DND-41 (cell line): ENCODE results near the gene ZFP14.

ENCODE experiments used
- ATAC-seq: fragments of 200-7000 bp; cut with Tn5 transposase; 3 replicates; pipeline ENCODE4 v1.9.1; 2021; ENCODE audit warnings: low read depth; ENCODE audit not compliant: insufficient read depth
- DNase-seq: peaks from one replicate; pipeline ENCODE4 v3.0.0-alpha.2; 2020
- H2AFZ ChIP-seq: 2 replicates; pipeline ENCODE4 v1.6.0; 2012; ENCODE audit warnings: low read depth, low read length
- H3K27ac ChIP-seq: 2 replicates; pipeline ENCODE4 v1.5.1; 2012; ENCODE audit warnings: low read length, inconsistent platforms
- H3K27me3 ChIP-seq: fragments of 200-600 bp; sonication (generic); 2 replicates; pipeline ENCODE4 v1.6.0; 2012; ENCODE audit warnings: low read length, mild to moderate bottlenecking, inconsistent platforms; ENCODE audit not compliant: insufficient read depth, poor library complexity
- H3K36me3 ChIP-seq: 2 replicates; pipeline ENCODE4 v1.5.1; 2012; ENCODE audit warnings: low read length, inconsistent platforms; ENCODE audit not compliant: insufficient read depth
- H3K4me1 ChIP-seq: 2 replicates; pipeline ENCODE4 v1.5.1; 2012; ENCODE audit warnings: mild to moderate bottlenecking, low read length; ENCODE audit not compliant: insufficient read depth
- H3K4me2 ChIP-seq: 2 replicates; pipeline ENCODE4 v1.6.0; 2012; ENCODE audit warnings: mild to moderate bottlenecking, moderate library complexity, low read length, inconsistent platforms; ENCODE audit not compliant: insufficient read depth
- H3K4me3 ChIP-seq, 2 experiments: fragments of 200-600 bp in 1 of 2; shearing (Covaris generic) in 1 of 2; 2 replicates each; pipeline ENCODE4 v1.5.1; 2012 to 2016; ENCODE audit warnings: inconsistent platforms in 2 of 2, low read length in 2 of 2, mild to moderate bottlenecking in 2 of 2, low read depth in 1 of 2, moderate library complexity in 1 of 2
- H3K79me2 ChIP-seq: 2 replicates; pipeline ENCODE4 v1.6.0; 2012; ENCODE audit warnings: low read length, inconsistent platforms; ENCODE audit not compliant: insufficient read depth
- H3K9ac ChIP-seq: 2 replicates; pipeline ENCODE4 v1.6.0; 2012; ENCODE audit warnings: low read depth, mild to moderate bottlenecking, inconsistent platforms, low read length, moderate library complexity
- H3K9me3 ChIP-seq: 2 replicates; pipeline ENCODE4 v1.5.1; 2012; ENCODE audit warnings: low read length, moderate library complexity, mild to moderate bottlenecking, inconsistent platforms; ENCODE audit not compliant: insufficient read depth, severe bottlenecking
- H4K20me1 ChIP-seq: 2 replicates; pipeline ENCODE4 v1.6.0; 2012; ENCODE audit warnings: low read length; ENCODE audit not compliant: insufficient read depth
- EZH2 ChIP-seq: IDR thresholded peaks from 3 replicates; pipeline ENCODE4 v1.6.1; 2012; ENCODE audit warnings: borderline replicate concordance, low read depth, mild to moderate bottlenecking, moderate library complexity, low read length, inconsistent platforms; ENCODE audit not compliant: severe bottlenecking
- TF ChIP-seq, protein P1 (sequence below): IDR thresholded peaks from 2 replicates; pipeline ENCODE4 v1.5.1; 2012; ENCODE audit warnings: borderline replicate concordance, low read length, moderate library complexity, mild to moderate bottlenecking; ENCODE audit not compliant: poor library complexity, severe bottlenecking; ENCODE audit errors: extremely low read depth

ZFP14 gene

GRCh38 chr19:36409841-36410240 is 30.8 kb upstream of the ZFP14 start:
- no peak overlapping the region for H3K9ac ChIP-seq
- H3K27ac ChIP-seq = no peak overlapping the region
- H3K4me1 ChIP-seq = no peaks in the 10 kb centered on the region
- H3K4me2 ChIP-seq = no peak overlapping the region
- no peaks in the 10 kb centered on the region for H3K27me3 ChIP-seq
- no peak for ATAC-seq
- 0 out of 2 replicates have a peak, but pooled peaks cover 2% of the 10 kb centered on the region for H4K20me1 ChIP-seq
- H3K4me3 ChIP-seq = no peak overlapping the region
- no peaks in the 10 kb centered on the region for H3K9me3 ChIP-seq
- no peak for DNase-seq
- TF ChIP-seq EZH2 = no peak
- TF ChIP-seq, protein P1, sequence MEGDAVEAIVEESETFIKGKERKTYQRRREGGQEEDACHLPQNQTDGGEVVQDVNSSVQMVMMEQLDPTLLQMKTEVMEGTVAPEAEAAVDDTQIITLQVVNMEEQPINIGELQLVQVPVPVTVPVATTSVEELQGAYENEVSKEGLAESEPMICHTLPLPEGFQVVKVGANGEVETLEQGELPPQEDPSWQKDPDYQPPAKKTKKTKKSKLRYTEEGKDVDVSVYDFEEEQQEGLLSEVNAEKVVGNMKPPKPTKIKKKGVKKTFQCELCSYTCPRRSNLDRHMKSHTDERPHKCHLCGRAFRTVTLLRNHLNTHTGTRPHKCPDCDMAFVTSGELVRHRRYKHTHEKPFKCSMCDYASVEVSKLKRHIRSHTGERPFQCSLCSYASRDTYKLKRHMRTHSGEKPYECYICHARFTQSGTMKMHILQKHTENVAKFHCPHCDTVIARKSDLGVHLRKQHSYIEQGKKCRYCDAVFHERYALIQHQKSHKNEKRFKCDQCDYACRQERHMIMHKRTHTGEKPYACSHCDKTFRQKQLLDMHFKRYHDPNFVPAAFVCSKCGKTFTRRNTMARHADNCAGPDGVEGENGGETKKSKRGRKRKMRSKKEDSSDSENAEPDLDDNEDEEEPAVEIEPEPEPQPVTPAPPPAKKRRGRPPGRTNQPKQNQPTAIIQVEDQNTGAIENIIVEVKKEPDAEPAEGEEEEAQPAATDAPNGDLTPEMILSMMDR = no peak
- peaks cover 86% of the 10 kb centered on the region for H3K36me3 ChIP-seq
- no peak overlapping the region for H2AFZ ChIP-seq
- H3K79me2 ChIP-seq = peaks cover 71% of the 10 kb centered on the region

DNA sequence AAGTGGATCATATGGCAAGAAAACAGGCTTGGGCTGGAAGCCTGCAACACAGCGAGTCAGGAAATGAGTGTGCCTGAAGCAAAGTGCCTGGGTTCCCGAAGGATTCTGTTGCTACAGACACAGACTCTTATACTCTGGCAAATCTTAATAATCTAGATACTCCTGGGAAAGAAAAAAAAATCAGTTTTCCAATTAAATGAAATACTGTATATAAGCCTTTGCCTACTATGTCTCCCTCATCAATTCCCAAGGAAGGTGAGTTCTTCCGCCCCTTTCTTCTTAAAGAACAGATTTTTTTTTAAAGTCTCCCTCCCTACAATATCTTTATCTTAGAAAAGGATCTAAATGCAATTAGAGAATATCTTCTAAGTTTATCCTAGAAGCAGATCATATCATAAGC is 29.1 kb upstream of the ZFP14 start:
- Histone ChIP-seq H2AFZ (no peak overlapping the region), H3K4me3 (no peak overlapping the region), H3K9ac (no peak overlapping the region), H3K27ac (no peak overlapping the region), H4K20me1 (0 out of 2 replicates have a peak, but pooled peaks cover 2% of the 10 kb centered on the region), H3K4me1 (no peaks in the 10 kb centered on the region), H3K27me3 (no peaks in the 10 kb centered on the region), H3K36me3 (peaks cover 95% of the 10 kb centered on the region), H3K4me2 (no peak overlapping the region), H3K79me2 (peaks cover 54% of the 10 kb centered on the region), H3K9me3 (peaks cover 4% of the 10 kb centered on the region)
- DNase-seq (no peak), ATAC-seq (no peak)
- TF ChIP-seq, protein P1 = no peak
- TF ChIP-seq EZH2 = no peak

- TF ChIP-seq, protein P1 = no peak
- no peak for TF ChIP-seq EZH2
- Histone ChIP-seq H3K36me3 (peaks cover 94% of the 10 kb centered on the region), H3K4me2 (no peak overlapping the region), H2AFZ (no peak overlapping the region), H3K27me3 (no peaks in the 10 kb centered on the region), H3K27ac (no peak overlapping the region), H3K9me3 (peaks cover 7% of the 10 kb centered on the region), H3K79me2 (peaks cover 18% of the 10 kb centered on the region; the same call in 1 of the 2 replicates), H3K9ac (no peak overlapping the region), H4K20me1 (0 out of 2 replicates have a peak, but pooled peaks cover 2% of the 10 kb centered on the region), H3K4me3 (no peak overlapping the region), H3K4me1 (no peaks in the 10 kb centered on the region)
- no peak for DNase-seq
- no peak for ATAC-seq
Observed at GRCh38 chr19:36404498-36404897, 25.5 kb upstream of the ZFP14 start.

GRCh38 chr19:36401475-36401874 is 22.5 kb upstream of the ZFP14 start:
- Histone ChIP-seq H3K9me3 (peaks cover 17% of the 10 kb centered on the region), H3K79me2 (no peaks in the 10 kb centered on the region), H3K4me1 (no peaks in the 10 kb centered on the region), H3K27ac (no peak overlapping the region), H3K27me3 (no peaks in the 10 kb centered on the region), H2AFZ (no peak overlapping the region), H3K36me3 (peaks cover 98% of the 10 kb centered on the region), H3K4me2 (no peak overlapping the region), H4K20me1 (no peaks in the 10 kb centered on the region), H3K9ac (no peak overlapping the region), H3K4me3 (no peak overlapping the region)
- no peak for ATAC-seq
- TF ChIP-seq, protein P1 = no peak
- no peak for TF ChIP-seq EZH2
- no peak for DNase-seq
